ENCODE results near the gene B4GAT1.

B4GAT1 gene

DNA sequence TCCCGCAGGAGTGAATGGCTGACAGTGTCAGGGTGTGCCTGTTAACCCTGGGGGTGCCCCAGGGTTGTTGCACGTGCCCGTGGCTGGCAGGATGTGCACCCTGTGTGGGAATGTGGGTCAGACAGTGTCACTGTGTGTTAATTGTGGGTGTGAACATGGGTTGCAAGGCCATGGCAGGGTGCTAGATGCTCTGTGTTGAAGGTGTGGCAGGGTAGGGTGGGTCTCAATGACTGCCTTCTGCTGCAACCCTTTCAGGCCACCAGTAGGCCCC lies 19.5 kb downstream of the B4GAT1 start:
- TF ChIP-seq, protein P1, sequence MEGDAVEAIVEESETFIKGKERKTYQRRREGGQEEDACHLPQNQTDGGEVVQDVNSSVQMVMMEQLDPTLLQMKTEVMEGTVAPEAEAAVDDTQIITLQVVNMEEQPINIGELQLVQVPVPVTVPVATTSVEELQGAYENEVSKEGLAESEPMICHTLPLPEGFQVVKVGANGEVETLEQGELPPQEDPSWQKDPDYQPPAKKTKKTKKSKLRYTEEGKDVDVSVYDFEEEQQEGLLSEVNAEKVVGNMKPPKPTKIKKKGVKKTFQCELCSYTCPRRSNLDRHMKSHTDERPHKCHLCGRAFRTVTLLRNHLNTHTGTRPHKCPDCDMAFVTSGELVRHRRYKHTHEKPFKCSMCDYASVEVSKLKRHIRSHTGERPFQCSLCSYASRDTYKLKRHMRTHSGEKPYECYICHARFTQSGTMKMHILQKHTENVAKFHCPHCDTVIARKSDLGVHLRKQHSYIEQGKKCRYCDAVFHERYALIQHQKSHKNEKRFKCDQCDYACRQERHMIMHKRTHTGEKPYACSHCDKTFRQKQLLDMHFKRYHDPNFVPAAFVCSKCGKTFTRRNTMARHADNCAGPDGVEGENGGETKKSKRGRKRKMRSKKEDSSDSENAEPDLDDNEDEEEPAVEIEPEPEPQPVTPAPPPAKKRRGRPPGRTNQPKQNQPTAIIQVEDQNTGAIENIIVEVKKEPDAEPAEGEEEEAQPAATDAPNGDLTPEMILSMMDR (IDR thresholded peaks at IDR 0.05; ENCODE audit: control extremely low read depth, extremely low read depth, low read depth, missing control alignments): no peak
- ChIA-PET CTCF (no interaction called here), POLR2A (no interaction called here)
- DNase-seq (ENCODE audit: extremely low spot score): no peak

DNA sequence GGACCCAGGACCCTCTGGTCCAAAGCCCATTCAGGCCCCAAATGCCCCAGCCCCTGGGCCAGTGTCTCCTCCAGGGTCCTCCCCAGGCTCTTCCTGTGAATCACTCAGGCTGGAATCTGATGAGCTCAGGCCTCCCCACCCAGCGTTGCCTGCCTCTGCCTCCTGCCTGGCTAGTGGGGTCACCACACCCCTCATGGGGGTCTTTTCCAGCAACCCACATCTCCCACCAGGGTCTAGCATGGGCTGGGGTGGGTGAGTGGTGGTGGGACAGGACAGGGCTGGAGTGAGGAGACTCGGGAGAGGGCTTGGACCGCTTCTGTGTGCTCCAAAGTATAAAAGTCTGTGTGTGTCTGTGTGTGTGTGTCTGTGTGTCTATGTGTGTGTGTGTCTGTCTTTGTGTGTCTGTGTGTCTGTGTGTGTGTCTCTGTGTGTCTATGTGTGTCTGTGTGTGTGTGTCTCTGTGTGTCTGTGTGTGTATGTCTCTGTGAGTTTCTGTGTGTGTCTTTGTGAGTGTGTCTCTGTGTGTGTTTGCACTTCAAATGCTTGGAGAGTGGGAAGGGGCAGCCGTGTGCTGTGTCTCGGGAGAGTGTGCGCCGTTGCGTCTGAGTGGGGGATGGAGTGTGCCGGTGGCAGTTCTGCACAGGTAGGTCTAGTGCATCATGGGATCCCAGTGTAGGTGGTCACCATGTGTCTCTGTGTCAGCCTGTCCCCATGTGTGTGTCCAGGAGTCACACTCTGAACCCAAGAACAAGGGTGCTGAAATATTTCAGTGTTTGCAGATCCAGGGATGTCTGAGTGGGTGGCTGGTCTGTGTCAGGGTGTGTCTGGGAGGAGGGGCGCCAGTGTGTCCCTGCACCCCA lies 20.0 kb downstream of the B4GAT1 start:
- TF ChIP-seq, protein P1 (IDR thresholded peaks at IDR 0.05; ENCODE audit: control extremely low read depth, extremely low read depth, low read depth, missing control alignments): no peak
- DNase-seq (ENCODE audit: extremely low spot score): no peak
- POLR2A ChIA-PET: no interaction called here
- CTCF ChIA-PET: interaction anchor here (0.8 to 3.7 kb wide), 4 partner anchors 9 to 61 kb away, joined by 3 to 34 read pairs (median 4); no protein-coding TSS in a partner anchor

DNA sequence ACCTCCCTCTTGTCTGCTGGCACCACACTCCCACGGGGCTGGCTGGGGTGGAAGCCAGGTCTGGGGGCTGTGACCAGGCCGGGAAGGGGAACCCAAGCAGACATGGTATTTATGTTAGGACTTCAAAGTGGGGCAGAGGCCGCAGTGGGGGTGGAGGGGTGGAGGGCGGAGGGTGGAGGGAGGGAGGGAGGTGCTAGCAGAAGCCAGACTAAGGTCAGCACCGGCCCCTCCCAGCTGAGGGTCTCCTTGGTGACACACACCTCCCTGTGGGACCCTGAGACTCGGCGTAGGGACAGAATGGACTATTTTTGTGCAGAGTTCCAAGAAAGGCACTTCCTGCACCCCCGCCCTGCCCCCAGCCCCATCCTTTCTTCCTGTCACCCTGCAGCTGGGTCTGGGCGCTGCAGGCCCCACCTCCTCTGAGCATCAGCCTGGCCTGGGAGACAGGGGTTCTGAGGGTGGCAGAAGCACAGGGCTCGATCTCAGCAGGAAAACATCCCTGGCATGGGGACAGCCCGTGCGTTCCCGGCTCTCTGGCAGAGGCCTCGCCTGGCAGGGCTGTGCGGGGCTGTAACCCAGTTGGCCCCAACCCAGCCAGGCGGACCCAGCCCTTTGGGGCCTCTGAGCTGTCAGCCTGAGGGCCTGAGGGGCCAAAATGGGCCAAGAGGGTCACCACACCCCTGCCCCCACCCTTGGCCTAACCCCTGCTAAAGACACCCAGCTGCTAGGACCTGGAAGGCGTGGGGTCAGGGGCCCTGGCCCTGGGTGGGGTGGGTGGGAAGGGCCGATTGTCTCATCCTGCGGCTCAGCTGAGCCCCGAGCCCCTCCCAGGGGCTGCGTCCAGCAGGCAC lies 20.9 kb downstream of the B4GAT1 start:
- TF ChIP-seq, protein P1 (IDR thresholded peaks at IDR 0.05; ENCODE audit: control extremely low read depth, extremely low read depth, low read depth, missing control alignments): no peak
- CTCF ChIA-PET: interaction anchor here (0.8 to 3.7 kb wide), 4 partner anchors 9 to 62 kb away, joined by 3 to 34 read pairs (median 4); no protein-coding TSS in a partner anchor
- no peak for DNase-seq (ENCODE audit: extremely low spot score)
- POLR2A ChIA-PET: no interaction called here

DNA sequence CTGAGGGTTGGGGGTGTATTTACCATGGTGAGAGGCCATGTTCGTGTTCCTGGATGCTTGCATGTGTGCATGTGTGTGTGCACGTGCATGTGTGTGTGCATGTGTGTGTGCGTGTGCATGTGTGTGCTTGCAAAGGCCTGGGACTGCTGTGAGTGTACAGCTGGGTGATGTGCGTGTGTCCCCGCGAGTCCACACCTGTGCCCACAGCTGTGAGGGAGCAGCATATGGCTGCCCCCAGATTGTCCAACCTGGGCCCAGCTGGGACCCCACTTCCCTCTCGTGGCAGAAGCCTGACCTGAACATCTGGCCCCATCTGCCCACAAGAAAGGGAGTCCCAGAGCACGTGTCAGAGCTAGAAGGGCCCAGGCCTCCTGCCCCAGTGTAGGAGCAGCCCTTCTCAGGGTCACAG lies 22.2 kb downstream of the B4GAT1 start:
- CTCF ChIA-PET: interaction anchor here (3.7 kb wide), 1 partner anchor 13 kb away, joined by 34 read pairs; no protein-coding TSS in a partner anchor
- TF ChIP-seq, protein P1 (IDR thresholded peaks at IDR 0.05; ENCODE audit: control extremely low read depth, extremely low read depth, low read depth, missing control alignments): no peak
- POLR2A ChIA-PET: no interaction called here
- DNase-seq (ENCODE audit: extremely low spot score): no peak

DNA sequence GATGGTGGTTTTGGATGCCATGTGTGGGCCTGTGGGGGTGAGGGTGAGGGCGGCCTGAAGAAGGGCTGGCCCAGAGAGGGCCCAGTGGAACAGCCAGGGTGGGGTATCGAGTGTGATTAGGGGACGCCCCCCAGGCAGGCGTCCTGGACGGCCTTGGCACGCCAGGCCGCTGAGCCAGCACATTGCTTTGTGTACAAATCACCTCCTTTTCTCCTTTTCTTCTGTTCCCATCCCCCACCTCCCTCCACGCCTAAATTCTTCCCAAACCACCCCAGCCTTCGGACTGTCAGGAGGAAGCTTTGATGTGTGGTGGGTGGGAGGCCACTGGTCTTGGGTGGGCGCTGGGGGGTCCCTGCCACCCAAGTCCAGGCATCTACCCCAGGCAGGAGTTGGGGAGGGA lies 22.8 kb downstream of the B4GAT1 start:
- DNase-seq (ENCODE audit: extremely low spot score): no peak
- CTCF ChIA-PET: interaction anchor here (3.7 kb wide), 1 partner anchor 13 kb away, joined by 34 read pairs; no protein-coding TSS in a partner anchor
- POLR2A ChIA-PET: no interaction called here
- TF ChIP-seq, protein P1 (IDR thresholded peaks at IDR 0.05; ENCODE audit: control extremely low read depth, extremely low read depth, low read depth, missing control alignments): no peak

DNA sequence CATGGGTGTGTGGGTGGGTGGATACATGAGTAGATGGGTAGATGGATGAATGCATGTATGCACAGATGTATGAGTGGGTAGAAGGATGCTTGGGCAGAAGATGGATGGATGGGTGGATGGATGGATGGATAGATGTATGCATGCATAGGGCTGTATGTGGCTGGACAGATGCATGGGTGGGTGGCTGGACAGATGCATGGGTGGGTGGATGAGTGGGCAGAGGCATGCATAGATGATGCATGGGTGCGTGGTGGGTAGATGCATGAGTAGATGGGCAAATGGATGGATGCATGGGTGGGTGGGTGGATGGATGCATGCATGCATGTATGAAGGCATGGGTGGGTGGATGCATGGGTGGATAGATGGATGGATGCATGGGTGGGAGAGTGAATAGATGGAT lies 23.7 kb downstream of the B4GAT1 start:
- POLR2A ChIA-PET: no interaction called here
- TF ChIP-seq, protein P1 (IDR thresholded peaks at IDR 0.05; ENCODE audit: control extremely low read depth, extremely low read depth, low read depth, missing control alignments): no peak
- CTCF ChIA-PET: no interaction called here
- no peak for DNase-seq (ENCODE audit: extremely low spot score)

Data from GM10248 (cell line).